GM19397 (cell line): Measurements from ENCODE around the gene SRP72.
A peak's percentile ranks its signal among the peaks of the same experiment; 100 is the strongest.

Source experiments
- ATAC-seq: cut with Tn5 transposase; IDR thresholded peaks from one replicate; pipeline ENCODE4 v1.9.1; 2021; ENCODE audit warnings: mild to moderate bottlenecking, moderate library complexity; ENCODE audit not compliant: unreplicated experiment

The SRP72 gene

DNA sequence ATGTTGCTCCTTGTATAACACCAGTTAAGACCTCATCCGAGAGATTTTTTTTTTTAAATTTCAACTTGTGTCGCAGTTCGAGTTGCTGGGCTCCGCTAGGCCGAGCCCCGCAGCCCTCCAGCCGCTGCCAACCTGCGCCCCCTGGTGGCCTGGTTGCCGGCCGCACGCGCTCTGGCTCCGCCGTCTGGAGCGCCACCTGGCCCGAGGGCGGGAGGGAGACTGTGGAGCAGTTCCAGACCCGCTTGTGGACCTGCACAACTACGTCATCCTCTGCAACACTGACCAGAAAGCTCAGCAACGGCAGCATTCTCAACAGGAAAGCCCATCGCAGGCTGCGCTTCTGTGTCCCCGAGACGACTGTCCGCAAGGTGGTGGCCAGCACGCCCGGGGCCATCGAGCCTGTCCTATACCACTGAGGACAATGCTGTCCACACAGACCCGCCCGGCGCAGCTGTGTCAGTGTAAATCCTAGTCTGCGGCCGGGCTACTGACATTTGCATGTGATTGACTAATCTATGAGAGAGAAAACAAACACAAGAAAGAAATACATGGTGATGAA lies 77.2 kb downstream of the SRP72 start:
- peak; percentile 100 for ATAC-seq

- no peak for ATAC-seq
Observed at GRCh38 chr4:56550642-56551041, 83.2 kb downstream of the SRP72 start.

DNA sequence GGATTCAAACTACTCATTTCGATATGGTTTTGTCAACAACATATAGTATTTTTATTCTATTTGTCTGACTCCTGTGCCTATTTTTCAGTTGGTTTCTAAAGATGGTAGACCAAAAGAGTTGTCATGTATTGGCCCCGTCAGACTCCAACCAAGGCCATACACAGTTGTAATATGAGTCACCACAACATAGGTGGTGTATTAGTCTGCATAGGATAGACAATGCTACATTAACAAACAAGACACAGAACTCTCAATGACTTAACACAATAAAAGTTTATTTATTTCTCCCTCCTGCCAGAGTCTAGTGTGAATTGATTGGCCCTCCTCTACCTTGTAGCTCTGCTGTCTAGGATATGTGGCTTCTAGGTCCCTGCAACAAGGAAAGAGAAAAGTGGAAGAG lies 84.1 kb downstream of the SRP72 start:
- no peak for ATAC-seq

DNA sequence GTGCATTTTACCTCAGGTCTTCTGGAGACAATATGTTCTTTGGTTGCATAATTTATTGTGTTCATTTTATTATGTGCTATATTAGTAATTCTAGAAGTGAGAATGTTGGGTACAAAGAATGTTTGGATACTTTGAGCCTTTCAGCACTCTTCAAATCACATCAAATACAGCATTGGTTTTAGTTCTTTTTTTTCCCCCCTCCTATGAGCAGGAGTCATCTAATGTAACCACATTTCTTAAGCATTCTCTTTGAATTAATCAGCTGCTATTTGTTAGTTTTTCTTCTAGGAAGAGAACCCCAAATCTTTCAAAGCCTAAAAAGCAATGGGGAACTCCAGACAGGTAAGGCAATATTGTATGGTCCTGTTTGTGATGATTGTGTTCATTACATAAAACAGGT lies 84.9 kb downstream of the SRP72 start:
- no peak for ATAC-seq
